ENCODE results near the gene EMP1.

DNA sequence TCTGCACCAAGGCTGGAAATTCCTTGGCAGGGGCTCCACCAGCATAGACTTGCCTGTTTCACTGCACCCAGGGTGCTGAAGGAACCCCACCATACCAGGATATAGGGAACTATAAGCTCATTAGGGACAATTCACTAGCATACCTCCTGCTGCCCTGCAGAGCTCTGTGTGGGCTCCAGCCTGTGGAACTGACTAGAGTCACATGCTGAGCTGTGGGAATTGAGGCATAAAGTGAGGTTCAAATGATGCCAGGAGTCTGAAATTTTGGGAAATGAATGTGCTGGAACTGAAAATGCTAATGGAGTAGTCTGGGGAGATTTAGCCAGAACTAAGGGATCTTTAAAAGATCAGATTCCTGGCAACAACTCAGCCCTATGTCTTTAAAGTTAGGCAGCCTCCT, 7.3 kb upstream of the EMP1 start:
- TF ChIP-seq ARNTL (CRISPR knock-in tag; IDR thresholded peaks at IDR 0.05; ENCODE audit: borderline replicate concordance, low read depth) (no peak), SNAI2 (CRISPR knock-in tag; IDR thresholded peaks at IDR 0.05) (no peak), ISL1 (CRISPR knock-in tag; IDR thresholded peaks at IDR 0.05) (no peak), PATZ1 (CRISPR knock-in tag; IDR thresholded peaks at IDR 0.05; ENCODE audit: borderline replicate concordance) (no peak), TOX (CRISPR knock-in tag; IDR thresholded peaks at IDR 0.05; ENCODE audit: borderline replicate concordance) (no peak), PPARA (CRISPR knock-in tag; IDR thresholded peaks at IDR 0.05; ENCODE audit: borderline replicate concordance) (no peak), ZC3H10 (CRISPR knock-in tag; IDR thresholded peaks at IDR 0.05) (no peak), BACH2 (CRISPR knock-in tag; IDR thresholded peaks at IDR 0.05; ENCODE audit: borderline replicate concordance) (no peak), ZFP30 (CRISPR knock-in tag; IDR thresholded peaks at IDR 0.05) (no peak)
- TF ChIP-seq, protein P1, sequence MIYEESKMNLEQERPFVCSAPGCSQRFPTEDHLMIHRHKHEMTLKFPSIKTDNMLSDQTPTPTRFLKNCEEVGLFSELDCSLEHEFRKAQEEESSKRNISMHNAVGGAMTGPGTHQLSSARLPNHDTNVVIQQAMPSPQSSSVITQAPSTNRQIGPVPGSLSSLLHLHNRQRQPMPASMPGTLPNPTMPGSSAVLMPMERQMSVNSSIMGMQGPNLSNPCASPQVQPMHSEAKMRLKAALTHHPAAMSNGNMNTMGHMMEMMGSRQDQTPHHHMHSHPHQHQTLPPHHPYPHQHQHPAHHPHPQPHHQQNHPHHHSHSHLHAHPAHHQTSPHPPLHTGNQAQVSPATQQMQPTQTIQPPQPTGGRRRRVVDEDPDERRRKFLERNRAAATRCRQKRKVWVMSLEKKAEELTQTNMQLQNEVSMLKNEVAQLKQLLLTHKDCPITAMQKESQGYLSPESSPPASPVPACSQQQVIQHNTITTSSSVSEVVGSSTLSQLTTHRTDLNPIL (CRISPR knock-in tag; IDR thresholded peaks at IDR 0.05; ENCODE audit: low read depth): no peak
- TF ChIP-seq, protein P2, sequence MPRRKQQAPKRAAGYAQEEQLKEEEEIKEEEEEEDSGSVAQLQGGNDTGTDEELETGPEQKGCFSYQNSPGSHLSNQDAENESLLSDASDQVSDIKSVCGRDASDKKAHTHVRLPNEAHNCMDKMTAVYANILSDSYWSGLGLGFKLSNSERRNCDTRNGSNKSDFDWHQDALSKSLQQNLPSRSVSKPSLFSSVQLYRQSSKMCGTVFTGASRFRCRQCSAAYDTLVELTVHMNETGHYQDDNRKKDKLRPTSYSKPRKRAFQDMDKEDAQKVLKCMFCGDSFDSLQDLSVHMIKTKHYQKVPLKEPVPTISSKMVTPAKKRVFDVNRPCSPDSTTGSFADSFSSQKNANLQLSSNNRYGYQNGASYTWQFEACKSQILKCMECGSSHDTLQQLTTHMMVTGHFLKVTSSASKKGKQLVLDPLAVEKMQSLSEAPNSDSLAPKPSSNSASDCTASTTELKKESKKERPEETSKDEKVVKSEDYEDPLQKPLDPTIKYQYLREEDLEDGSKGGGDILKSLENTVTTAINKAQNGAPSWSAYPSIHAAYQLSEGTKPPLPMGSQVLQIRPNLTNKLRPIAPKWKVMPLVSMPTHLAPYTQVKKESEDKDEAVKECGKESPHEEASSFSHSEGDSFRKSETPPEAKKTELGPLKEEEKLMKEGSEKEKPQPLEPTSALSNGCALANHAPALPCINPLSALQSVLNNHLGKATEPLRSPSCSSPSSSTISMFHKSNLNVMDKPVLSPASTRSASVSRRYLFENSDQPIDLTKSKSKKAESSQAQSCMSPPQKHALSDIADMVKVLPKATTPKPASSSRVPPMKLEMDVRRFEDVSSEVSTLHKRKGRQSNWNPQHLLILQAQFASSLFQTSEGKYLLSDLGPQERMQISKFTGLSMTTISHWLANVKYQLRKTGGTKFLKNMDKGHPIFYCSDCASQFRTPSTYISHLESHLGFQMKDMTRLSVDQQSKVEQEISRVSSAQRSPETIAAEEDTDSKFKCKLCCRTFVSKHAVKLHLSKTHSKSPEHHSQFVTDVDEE (CRISPR knock-in tag; IDR thresholded peaks at IDR 0.05): no peak

Measured in SK-N-SH treated with all-trans-retinoic acid at 6 μM for 48 hours (cell line).